GM18517 (cell line): ENCODE data around the gene C3orf38.
"Not testable (repeated sequence)": the region's sequence is repeated elsewhere in the genome, so short reads cannot be mapped to it uniquely, and the experiment has no call there.

Experiments
- ATAC-seq: cut with Tn5 transposase; IDR thresholded peaks from one replicate; pipeline ENCODE4 v1.9.1; 2021; ENCODE audit warnings: mild to moderate bottlenecking, moderate library complexity; ENCODE audit not compliant: unreplicated experiment

The C3orf38 gene

GRCh38 chr3:88149509-88150362 is at the start of gene C3orf38:
C3orf38 (plus strand) TSS chr3:88149959; CDS start chr3:88150053, 94 bp downstream.
- ATAC-seq: peak; percentile 80

- peak; percentile 83 for ATAC-seq
These were observed 48.6 kb upstream of the C3orf38 start for GRCh38 chr3:88101142-88101541.

- ATAC-seq: no peak
These were observed 44.4 kb upstream of the C3orf38 start for GRCh38 chr3:88105325-88105724.

- ATAC-seq: no peak
These were observed 37.5 kb upstream of the C3orf38 start for GRCh38 chr3:88112289-88112688.

GRCh38 chr3:88113311-88114162 is 36.2 kb upstream of the C3orf38 start:
- ATAC-seq: peak; percentile 95

GRCh38 chr3:88114878-88115549 is 34.7 kb upstream of the C3orf38 start:
- no peak for ATAC-seq

- ATAC-seq: no peak
These were observed 32.1 kb upstream of the C3orf38 start for GRCh38 chr3:88117683-88118082.

GRCh38 chr3:88118603-88119002 is 31.2 kb upstream of the C3orf38 start:
- ATAC-seq: not testable (repeated sequence)

- no peak for ATAC-seq
These were observed 26.2 kb upstream of the C3orf38 start for GRCh38 chr3:88123526-88123925.

- ATAC-seq: no peak
These were observed 18.1 kb upstream of the C3orf38 start for GRCh38 chr3:88131695-88132094.

GRCh38 chr3:88132894-88133293 is 16.9 kb upstream of the C3orf38 start:
- ATAC-seq: no peak

GRCh38 chr3:88133711-88134263 is 16.0 kb upstream of the C3orf38 start:
- no peak for ATAC-seq

- no peak for ATAC-seq
These were observed 11.9 kb upstream of the C3orf38 start for GRCh38 chr3:88137836-88138235.

GRCh38 chr3:88141458-88142083 is 8.2 kb upstream of the C3orf38 start:
- no peak for ATAC-seq

GRCh38 chr3:88142094-88142624 is 7.6 kb upstream of the C3orf38 start:
- ATAC-seq: no peak

- ATAC-seq: no peak
These were observed 2.5 kb upstream of the C3orf38 start for GRCh38 chr3:88147261-88147660.

- no peak for ATAC-seq
These were observed 1.1 kb upstream of the C3orf38 start for GRCh38 chr3:88148651-88149050.

- ATAC-seq: peak; percentile 24
These were observed 654 bp upstream of the C3orf38 start for GRCh38 chr3:88149101-88149508.

- ATAC-seq: peak; percentile 39
These were observed 612 bp downstream of the C3orf38 start for GRCh38 chr3:88150371-88150770.

- no peak for ATAC-seq
These were observed 1.0 kb downstream of the C3orf38 start for GRCh38 chr3:88150806-88151205.
